Stimulated activated naive CD8-positive, alpha-beta T cell treated with anti-CD3 and anti-CD28 coated beads, Interleukin-15, Interleukin-2, amounts not matched to agents 100 ng/mL and 50 ng/mL, for 24 hours (primary cell): Measurements from ENCODE around the gene PON2.

ENCODE experiments used
- H3K27ac Mint-ChIP-seq: one replicate; pipeline ENCODE4 v1.8.0; 2021; ENCODE audit warnings: mild to moderate bottlenecking, mixed read lengths
- H3K27me3 Mint-ChIP-seq: one replicate; pipeline ENCODE4 v1.8.0; 2021; ENCODE audit warnings: mixed read lengths
- H3K36me3 Mint-ChIP-seq: one replicate; pipeline ENCODE4 v1.8.0; 2021; ENCODE audit warnings: low read depth, mixed read lengths
- H3K4me1 Mint-ChIP-seq: one replicate; pipeline ENCODE4 v1.8.0; 2021; ENCODE audit warnings: low read depth, mixed read lengths
- H3K4me3 Mint-ChIP-seq: one replicate; pipeline ENCODE4 v1.8.0; 2021; ENCODE audit warnings: mild to moderate bottlenecking, mixed read lengths
- H3K9me3 Mint-ChIP-seq: one replicate; pipeline ENCODE4 v1.8.0; 2021; ENCODE audit warnings: mixed read lengths

Gene PON2

DNA sequence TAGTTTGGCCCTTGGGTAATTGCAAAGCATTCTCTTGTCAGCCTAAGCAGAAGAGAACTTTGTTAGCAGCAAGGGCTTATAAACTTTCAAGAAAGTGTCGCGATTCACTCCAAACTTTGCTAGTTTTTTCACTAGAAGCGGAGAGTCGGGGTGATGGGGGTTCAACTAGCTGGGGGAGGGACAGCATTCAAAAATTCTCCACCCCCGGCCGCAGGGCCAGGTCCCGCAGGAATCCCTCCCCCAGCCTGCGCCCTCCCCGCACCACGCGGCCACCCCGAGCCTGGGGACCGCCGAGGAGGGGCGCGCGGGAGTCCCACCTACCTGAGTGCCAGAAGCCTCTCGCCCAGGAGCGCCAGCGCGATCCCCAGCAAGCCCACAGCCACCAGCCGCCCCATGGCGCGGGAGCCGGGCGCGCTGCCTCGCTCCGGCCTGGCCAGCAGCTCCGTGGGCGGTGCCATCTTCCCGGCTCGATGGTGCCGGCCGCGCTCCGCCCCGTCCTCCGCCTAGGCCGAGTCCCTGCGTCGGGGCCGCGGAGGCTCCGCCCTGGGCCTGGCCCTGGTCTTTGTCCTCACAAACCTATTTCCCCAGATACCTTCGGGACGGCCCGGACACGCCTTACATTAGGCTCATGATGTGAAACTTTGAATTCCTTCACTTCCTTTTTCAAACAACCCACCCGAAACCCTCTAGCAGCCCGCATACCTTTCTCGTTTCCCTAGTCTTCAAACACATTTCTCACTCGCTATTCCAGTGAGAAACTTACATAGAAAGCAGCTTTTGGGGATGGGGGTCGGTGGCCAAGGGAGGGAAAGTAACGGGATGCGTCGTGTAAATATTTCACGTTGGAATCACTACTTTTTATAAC lies at the start of gene PON2:
Gene PON2, minus strand, starts transcription at position 472 of the 865 bp plus-strand sequence. Its CDS starts 77 bp downstream, at position 395.
- Mint-ChIP-seq H3K36me3 (no peaks in the 10 kb centered on the region), H3K27ac (peak within 1 kb of the TSS; percentile 89), H3K4me3 (peak within 1 kb of the TSS; percentile 87), H3K9me3 (peaks cover 3% of the 10 kb centered on the region), H3K4me1 (peaks cover 15% of the 10 kb centered on the region), H3K27me3 (peaks cover 6% of the 10 kb centered on the region)

DNA sequence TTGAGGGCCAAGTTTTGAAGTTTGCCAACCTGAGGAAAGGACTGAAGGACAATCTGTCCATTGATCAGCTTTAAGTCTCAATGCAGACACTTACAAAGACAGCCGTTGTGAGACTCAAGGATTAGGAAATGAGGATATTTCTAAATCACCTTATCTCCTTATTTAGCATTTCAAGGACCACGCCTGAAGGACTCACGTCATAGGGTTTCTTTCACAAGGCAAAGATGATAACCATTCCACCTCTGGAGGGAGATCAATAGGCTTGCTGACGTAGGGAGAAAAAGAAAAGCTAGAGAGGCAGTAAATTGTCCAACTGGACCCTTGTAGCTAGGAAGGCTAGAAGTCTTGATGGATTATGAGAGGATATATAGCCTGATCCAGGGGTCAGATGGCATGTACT lies 47.6 kb upstream of the PON2 start:
- no peak overlapping the region for H3K27ac Mint-ChIP-seq
- peaks cover 8% of the 10 kb centered on the region for H3K27me3 Mint-ChIP-seq
- no peaks in the 10 kb centered on the region for H3K36me3 Mint-ChIP-seq
- H3K4me3 Mint-ChIP-seq, result no peak overlapping the region
- no peaks in the 10 kb centered on the region for H3K9me3 Mint-ChIP-seq
- no peaks in the 10 kb centered on the region for H3K4me1 Mint-ChIP-seq

DNA sequence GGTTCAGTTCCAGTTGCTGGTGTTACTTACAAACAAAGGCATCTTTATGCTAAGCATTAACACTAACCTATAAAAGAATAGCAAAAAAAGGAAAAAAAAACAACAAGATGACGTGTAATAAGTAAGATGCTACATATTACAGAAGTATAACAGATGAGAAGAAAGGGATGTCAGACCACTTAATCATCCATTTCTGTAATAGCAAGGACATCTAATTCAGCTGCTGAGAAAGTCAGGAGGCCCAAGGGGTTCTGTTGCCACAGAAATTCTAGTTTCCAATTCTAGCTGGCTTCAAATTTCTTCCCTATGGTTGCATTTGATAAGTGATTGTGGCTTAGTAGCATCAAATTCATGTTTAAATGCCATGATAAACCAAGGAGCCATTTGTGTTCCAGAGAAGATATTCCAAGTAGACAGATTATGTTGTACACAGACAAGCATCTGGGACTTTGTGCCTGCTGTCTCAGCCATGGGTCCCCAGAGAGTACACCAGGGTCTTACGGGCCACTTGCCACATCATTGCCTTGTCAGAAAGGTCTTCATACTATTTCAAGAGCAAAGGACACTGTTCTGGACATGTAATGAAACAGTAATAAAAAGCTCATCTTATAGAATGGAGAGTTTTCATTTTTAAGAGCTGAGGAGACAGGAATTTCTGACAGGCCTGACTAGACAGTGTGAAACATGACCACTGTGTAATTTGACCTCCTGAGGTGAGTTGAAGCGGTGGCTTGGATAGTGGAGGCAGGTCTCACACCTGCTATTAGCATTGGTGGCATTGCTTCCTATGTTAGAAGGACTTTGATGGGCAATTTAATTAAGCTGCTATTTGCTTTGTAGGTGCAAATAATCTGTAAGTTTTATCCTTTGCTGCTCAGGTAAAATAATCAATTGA lies 46.7 kb upstream of the PON2 start:
- Mint-ChIP-seq H3K27ac (no peak overlapping the region), H3K36me3 (no peaks in the 10 kb centered on the region), H3K9me3 (no peaks in the 10 kb centered on the region), H3K4me3 (no peak overlapping the region), H3K27me3 (peaks cover 10% of the 10 kb centered on the region), H3K4me1 (no peaks in the 10 kb centered on the region)

DNA sequence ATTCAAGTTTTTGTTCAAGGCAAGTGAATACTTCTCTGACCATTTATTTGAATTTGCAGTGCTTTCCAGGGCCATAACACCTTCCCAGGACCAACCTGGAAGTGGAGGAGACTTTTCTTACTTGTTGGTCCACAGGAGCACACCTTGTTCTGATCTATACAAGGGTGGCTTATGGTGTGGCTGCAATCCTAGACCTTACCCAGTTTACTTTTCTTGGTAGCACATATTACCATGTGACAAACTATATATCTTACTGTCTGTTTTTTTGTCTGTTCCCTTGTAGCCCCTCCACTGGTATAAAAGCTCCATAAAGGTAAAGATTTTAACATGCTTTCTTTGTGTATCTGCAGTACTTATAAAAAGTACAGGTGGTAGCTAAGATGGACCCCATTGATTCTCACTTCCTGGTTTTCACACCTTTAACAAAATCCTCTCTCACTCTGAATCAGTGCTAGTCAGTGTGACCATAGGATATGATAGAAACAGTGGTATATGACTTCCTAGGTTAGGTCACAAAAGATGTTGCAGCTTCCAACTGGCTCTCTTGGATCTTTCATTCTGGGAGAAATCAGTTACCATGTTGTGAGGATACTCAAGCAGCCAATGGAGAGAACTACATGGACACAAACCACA lies 45.3 kb upstream of the PON2 start:
- Mint-ChIP-seq H3K4me3 (no peak overlapping the region), H3K27ac (no peak overlapping the region), H3K27me3 (peaks cover 10% of the 10 kb centered on the region), H3K4me1 (no peaks in the 10 kb centered on the region), H3K36me3 (no peaks in the 10 kb centered on the region), H3K9me3 (no peaks in the 10 kb centered on the region)

DNA sequence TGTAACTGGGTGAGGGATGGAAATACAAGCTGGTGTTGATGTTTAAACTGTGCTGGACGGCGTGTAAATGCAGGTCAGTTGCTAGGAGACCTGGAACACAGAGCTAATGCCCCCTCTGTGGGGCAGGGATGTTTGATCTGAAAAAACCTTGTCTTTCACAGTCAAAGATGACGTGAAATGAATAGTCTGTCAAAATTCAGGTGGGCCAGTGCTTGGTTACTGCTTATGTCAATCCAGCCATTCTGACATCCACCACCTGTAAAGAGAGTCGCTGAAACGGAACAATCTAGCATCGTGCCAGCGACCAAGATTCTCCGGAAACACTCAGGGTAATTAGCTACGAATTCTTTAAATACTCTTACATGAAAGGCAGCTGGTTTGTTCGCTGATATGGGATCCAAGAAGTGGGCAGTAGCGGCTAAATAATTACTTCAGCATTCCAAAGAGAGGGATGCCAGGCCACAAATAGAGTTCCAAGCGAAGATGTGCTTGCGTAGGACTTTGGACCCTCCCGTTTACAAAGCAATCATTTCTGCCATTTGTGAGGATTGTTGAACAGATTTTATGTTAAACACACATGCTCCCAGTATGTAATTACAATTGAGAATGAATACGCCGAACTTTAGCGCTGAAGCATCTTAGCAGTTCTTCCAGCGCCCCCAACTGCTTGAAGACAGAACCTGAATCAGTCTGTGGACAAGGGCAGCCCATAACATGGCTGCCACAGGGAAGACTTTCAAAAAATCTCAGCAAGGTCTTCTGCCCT lies 43.6 kb upstream of the PON2 start:
- H3K4me1 Mint-ChIP-seq, result no peaks in the 10 kb centered on the region
- peaks cover 10% of the 10 kb centered on the region for H3K27me3 Mint-ChIP-seq
- H3K36me3 Mint-ChIP-seq, result no peaks in the 10 kb centered on the region
- no peaks in the 10 kb centered on the region for H3K9me3 Mint-ChIP-seq
- H3K4me3 Mint-ChIP-seq, result no peak overlapping the region
- no peak overlapping the region for H3K27ac Mint-ChIP-seq

DNA sequence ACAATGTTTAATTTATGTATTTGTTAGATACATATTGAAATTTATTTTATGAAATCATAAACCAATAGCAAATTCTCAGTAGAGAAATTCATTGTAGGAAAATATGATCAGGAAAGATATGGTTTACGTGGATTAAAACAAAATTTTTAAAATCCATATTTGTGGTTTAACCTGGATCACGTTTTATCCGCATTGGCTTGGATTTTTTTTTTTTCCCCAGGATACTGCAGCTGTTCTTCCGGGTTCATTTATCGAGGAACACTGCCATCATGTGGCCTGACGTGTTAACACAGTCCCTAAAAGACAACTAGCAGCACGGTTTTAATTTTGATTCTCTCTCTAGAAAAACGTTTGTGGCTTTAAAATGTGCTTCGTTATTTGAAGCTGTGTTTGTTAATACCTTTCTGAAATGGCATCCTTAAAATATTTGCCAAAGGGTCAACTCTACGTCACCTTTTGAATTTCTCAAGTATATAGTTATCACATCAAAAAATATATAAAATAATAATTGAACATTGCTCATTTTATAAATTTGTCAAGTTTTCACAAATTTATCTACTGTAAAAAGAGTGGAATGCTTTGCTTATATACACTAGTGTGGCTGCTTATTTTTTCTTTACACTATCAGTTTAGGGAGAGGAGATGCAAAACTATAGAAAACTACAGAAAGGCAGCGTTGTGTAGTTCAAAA lies 42.2 kb upstream of the PON2 start:
- Mint-ChIP-seq H3K4me1 (no peaks in the 10 kb centered on the region), H3K27me3 (peaks cover 10% of the 10 kb centered on the region), H3K9me3 (no peaks in the 10 kb centered on the region), H3K27ac (no peak overlapping the region), H3K4me3 (no peak overlapping the region), H3K36me3 (no peaks in the 10 kb centered on the region)

DNA sequence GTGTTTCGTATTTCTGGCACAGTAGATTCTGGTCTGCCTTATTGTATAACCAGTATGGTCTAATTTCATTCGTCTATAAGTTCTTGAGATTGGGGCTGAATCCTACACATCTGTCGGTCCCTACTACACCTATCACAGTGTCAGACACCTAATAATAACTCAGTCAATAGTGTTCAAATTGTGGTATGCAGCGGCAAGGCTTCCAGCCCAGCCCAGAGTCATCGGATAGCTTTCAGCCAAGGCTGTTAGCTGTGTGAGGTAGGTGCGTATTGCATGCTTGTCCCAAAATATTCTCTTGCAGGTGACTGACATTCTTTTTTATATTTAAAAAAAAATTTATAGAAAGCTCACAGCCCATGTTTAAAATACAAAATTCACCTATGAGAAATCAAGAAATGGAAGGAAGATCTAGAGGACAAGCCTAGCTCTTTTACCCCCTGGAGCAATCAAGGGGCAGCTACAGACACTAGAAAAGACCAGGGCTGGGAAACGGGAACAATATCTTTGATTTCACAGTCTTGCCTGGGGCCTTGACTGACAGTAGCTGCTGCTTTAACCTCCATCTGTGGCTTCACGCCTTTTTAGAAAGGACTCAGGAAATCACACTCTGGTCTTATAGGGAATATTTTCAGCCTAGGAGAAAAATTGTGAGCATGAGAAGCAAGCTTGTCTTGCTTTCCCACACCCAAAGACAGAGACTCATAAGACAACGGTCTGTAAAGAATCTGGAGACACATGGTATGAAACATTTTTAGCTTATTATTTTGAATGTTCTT lies 41.4 kb upstream of the PON2 start:
- Mint-ChIP-seq H3K4me3 (no peak overlapping the region), H3K4me1 (no peaks in the 10 kb centered on the region), H3K36me3 (no peaks in the 10 kb centered on the region), H3K27me3 (peaks cover 10% of the 10 kb centered on the region), H3K27ac (no peak overlapping the region), H3K9me3 (no peaks in the 10 kb centered on the region)

DNA sequence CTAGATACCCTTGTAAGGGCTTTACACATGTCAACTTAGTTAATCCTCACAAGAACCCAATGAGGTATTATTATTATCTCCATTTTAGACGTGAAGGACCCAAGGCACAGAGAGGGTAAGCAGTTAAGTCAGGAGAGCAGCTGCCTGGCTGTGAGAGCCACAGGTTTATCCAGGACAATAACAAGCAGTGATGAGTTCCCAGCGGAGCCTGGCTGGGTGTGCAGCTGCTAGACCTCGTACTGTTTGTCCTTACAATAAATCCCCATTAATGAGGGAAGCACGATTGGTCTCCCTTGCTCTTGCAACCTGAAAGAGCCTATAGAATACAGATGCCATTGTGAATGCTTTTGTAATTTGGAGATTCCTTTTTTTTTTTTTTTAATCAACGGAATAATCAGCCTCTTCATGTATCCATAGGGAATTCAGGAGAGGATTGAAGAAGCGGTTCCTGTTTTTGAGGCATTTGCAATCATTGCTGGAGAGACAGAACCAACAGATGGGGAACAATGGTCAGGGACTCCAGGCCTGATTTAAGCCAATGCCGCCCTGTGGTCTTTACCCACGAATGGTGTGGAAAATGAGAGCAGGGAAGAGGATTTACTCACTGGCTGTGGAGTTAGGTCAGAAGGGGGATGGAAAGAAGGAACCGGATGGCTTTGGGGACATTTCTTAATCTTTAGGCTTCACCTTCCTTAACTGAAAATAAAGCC lies 38.6 kb upstream of the PON2 start:
- H3K4me1 Mint-ChIP-seq, result peaks cover 15% of the 10 kb centered on the region
- no peaks in the 10 kb centered on the region for H3K9me3 Mint-ChIP-seq
- no peak overlapping the region for H3K4me3 Mint-ChIP-seq
- no peak overlapping the region for H3K27ac Mint-ChIP-seq
- H3K36me3 Mint-ChIP-seq, result no peaks in the 10 kb centered on the region
- H3K27me3 Mint-ChIP-seq, result peaks cover 10% of the 10 kb centered on the region

DNA sequence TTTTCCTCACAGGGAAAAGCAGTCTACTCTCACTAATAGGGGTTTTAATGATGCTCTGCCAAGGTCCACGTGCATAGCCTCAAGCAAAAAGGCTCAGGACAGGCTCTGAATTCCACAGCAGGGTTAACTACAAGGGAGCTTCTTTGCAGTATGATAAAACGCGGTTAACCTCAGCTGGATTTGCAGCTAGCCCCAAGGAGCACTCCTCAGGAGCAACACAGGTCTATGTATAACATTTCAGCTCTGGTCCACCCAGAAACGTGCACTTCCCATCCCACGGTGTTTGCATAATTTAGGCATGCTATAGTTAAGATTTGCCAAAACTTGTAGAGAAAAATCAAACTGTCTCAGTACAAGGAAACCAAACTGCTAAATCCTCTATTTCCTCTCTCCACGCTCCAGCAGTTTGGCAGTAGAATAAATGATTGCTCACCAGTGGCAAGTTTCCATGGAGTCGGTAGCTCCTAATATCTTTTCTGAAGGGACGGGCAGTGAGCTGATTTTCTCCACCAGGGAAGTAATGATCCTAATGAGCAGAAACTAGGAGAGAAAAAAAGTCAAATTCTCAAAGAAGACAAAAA lies 37.8 kb upstream of the PON2 start:
- H3K27ac Mint-ChIP-seq, result no peak overlapping the region
- H3K4me1 Mint-ChIP-seq, result peaks cover 15% of the 10 kb centered on the region
- peaks cover 5% of the 10 kb centered on the region for H3K27me3 Mint-ChIP-seq
- H3K36me3 Mint-ChIP-seq, result no peaks in the 10 kb centered on the region
- no peak overlapping the region for H3K4me3 Mint-ChIP-seq
- H3K9me3 Mint-ChIP-seq, result no peaks in the 10 kb centered on the region

DNA sequence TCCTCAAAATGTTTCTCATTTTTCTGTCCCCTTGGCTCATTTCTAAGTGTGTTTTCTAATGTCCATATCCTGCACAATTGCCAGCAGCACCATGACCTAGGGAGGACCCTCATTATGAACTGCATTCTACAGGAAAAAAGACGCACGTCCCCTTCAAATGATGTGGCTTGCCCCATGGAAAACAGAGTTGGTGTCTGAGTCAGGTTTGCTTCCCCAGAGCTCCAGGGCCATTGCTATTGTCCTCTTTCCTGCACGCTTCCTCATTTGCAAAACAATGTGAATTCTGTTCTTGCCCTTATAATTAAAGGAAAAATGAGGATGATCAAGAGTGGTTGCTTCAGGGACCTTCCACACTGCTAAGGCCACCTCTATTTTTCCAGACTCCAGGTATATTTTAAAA lies 36.2 kb upstream of the PON2 start:
- no peaks in the 10 kb centered on the region for H3K36me3 Mint-ChIP-seq
- peaks cover 15% of the 10 kb centered on the region for H3K4me1 Mint-ChIP-seq
- H3K27ac Mint-ChIP-seq, result no peak overlapping the region
- H3K9me3 Mint-ChIP-seq, result no peaks in the 10 kb centered on the region
- H3K4me3 Mint-ChIP-seq, result no peak overlapping the region
- no peaks in the 10 kb centered on the region for H3K27me3 Mint-ChIP-seq

DNA sequence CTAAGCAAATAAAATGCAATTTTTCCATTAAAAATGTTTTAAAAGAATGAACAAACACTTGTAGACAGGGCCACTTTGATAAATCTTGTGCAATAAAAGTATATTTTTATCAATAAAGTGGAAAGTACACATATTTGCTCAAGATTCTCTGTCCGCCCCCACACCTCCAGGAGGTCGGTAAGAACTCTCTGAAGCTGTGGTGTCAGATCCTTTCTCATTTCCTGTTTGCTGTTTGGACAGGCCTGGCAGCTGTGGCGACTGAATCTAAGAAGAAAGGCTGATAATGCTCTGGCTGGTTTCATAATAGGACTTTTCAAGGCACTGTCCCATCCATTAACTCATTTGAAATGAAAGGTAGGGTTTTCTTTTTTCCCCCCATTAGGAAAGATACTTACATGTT lies 35.6 kb upstream of the PON2 start:
- Mint-ChIP-seq H3K4me1 (peaks cover 15% of the 10 kb centered on the region), H3K27ac (no peak overlapping the region), H3K4me3 (no peak overlapping the region), H3K36me3 (no peaks in the 10 kb centered on the region), H3K27me3 (no peaks in the 10 kb centered on the region), H3K9me3 (no peaks in the 10 kb centered on the region)

DNA sequence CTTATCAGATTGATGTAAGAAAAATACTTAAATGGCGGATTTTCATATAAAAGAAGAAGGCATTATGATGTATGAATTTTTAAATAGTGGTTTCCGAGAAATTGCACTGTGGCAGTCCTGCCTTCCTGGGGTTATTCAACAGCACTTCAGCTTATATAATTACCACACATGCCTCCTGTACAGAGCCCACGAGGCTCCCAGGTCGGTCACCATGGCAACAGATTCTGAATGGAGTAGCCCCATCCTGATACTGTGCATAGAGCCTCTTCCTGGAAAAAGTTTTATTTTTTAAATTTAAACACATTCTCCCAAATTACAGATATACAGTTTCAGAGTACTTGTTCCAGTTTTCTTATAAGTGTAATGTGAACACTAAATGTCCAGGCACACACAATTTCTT lies 35.0 kb upstream of the PON2 start:
- H3K4me3 Mint-ChIP-seq, result no peak overlapping the region
- no peaks in the 10 kb centered on the region for H3K36me3 Mint-ChIP-seq
- H3K27ac Mint-ChIP-seq, result no peak overlapping the region
- H3K27me3 Mint-ChIP-seq, result no peaks in the 10 kb centered on the region
- H3K9me3 Mint-ChIP-seq, result no peaks in the 10 kb centered on the region
- peaks cover 15% of the 10 kb centered on the region for H3K4me1 Mint-ChIP-seq

DNA sequence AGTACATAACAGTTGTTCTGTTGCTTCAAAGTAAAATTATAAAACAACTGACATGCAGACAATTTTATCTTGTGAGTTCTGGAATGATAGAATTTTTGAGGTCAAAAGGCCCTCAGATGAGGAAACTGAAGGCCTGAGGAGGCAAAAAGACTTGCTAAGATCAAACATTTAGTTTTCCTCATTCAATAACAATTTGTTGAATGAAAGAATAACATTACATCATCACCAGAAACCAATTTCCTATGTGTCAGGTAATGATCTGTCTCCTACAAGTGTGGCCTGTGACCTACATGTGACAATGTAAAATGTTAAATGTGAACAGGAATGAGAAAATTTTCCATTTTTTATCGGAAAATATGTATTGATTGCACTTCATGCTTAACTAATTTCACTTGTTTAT lies 34.4 kb upstream of the PON2 start:
- Mint-ChIP-seq H3K27ac (no peak overlapping the region), H3K4me3 (no peak overlapping the region), H3K9me3 (no peaks in the 10 kb centered on the region), H3K27me3 (no peaks in the 10 kb centered on the region), H3K4me1 (peaks cover 15% of the 10 kb centered on the region), H3K36me3 (no peaks in the 10 kb centered on the region)
